ENCODE measurements around the gene PIK3CD.

- TF ChIP-seq EZH2 (IDR thresholded peaks at IDR 0.05; ENCODE audit: borderline replicate concordance, low read depth, low read length, severe bottlenecking) = no peak
- TF ChIP-seq MYC (IDR thresholded peaks at IDR 0.05; ENCODE audit: low read depth, low read length) = no peak
- no peak for TF ChIP-seq CTCF (IDR thresholded peaks at IDR 0.05; ENCODE audit: extremely low read depth in 1 of 2, insufficient read depth in 1 of 2, low read depth in 1 of 2, low read length in 2 of 2)
- no peak for TF ChIP-seq MAX (IDR thresholded peaks at IDR 0.05; ENCODE audit: insufficient read depth, insufficient read length)
- no peak for TF ChIP-seq POLR2AphosphoS5 (IDR thresholded peaks at IDR 0.05; ENCODE audit: insufficient read depth, low read depth, low read length)
- TF ChIP-seq FOS (IDR thresholded peaks at IDR 0.05; ENCODE audit: borderline replicate concordance, insufficient read depth, low read length) = no peak
- TF ChIP-seq POLR2A (IDR thresholded peaks at IDR 0.05; ENCODE audit: low read depth, low read length) = no peak
- no peak for TF ChIP-seq JUN (IDR thresholded peaks at IDR 0.05; ENCODE audit: borderline replicate concordance, insufficient read depth, insufficient read length, low read depth)
- TF ChIP-seq GATA2 (IDR thresholded peaks at IDR 0.05; ENCODE audit: insufficient read depth, insufficient read length, low read depth, low read length) = no peak
Measured at GRCh38 chr1:9717193-9718005, 65.9 kb downstream of the PIK3CD start.
